Keratinocyte (primary cell): ENCODE measurements around the gene NOTCH3. TPM values are rescaled to one million over a fixed set of nuclear protein-coding genes. Genes with fewer than 3 reads are reported as not detected.

ENCODE experiments used
- DNase-seq: peaks from one replicate; pipeline ENCODE4 v3.0.0-alpha.2; 2011; ENCODE audit warnings: low read depth, missing footprints, low spot score
- FAIRE-seq: peaks from 2 replicates; lab custom pipeline; 2011; peaks lifted over from hg19 to GRCh38; lab: Jason Lieb, UNC
- H2AFZ ChIP-seq: 2 replicates; pipeline ENCODE4 v1.6.0; 2012; ENCODE audit warnings: low read length, control low read depth, inconsistent platforms; ENCODE audit not compliant: control insufficient read depth
- H3K27ac ChIP-seq: 2 replicates; pipeline ENCODE4 v1.5.1; 2011; ENCODE audit warnings: low read length; ENCODE audit not compliant: control insufficient read depth, insufficient read depth
- H3K27me3 ChIP-seq: 3 replicates; pipeline ENCODE4 v1.6.0; 2011; ENCODE audit warnings: low read length; ENCODE audit not compliant: control insufficient read depth, insufficient read depth; ENCODE audit errors: extremely low read depth
- H3K36me3 ChIP-seq, 2 experiments: 2 replicates in 1 of 2; 3 replicates in 1 of 2; pipeline ENCODE4 v1.5.1; 2011; ENCODE audit warnings: low read length in 2 of 2, mild to moderate bottlenecking in 1 of 2; ENCODE audit not compliant: control insufficient read depth in 2 of 2, insufficient read depth in 2 of 2; ENCODE audit errors: extremely low read depth in 1 of 2
- H3K4me1 ChIP-seq: 3 replicates; pipeline ENCODE4 v1.5.1; 2011; ENCODE audit warnings: low read length; ENCODE audit not compliant: control insufficient read depth, insufficient read depth; ENCODE audit errors: extremely low read depth
- H3K4me2 ChIP-seq: 3 replicates; pipeline ENCODE4 v1.6.0; 2011; ENCODE audit warnings: low read depth, low read length; ENCODE audit not compliant: control insufficient read depth, insufficient read depth; ENCODE audit errors: extremely low read depth
- H3K4me3 ChIP-seq, 3 experiments: fragments of 200-600 bp in 1 of 3; sonication (generic) in 1 of 3; 2 replicates in 2 of 3; 3 replicates in 1 of 3; pipeline ENCODE4 v1.5.1; 2011 to 2016; ENCODE audit warnings: low read length in 3 of 3, mild to moderate bottlenecking in 3 of 3, control low read depth in 2 of 3, inconsistent platforms in 1 of 3, low read depth in 1 of 3, mixed read lengths in 1 of 3, mixed run types in 1 of 3, moderate library complexity in 1 of 3; ENCODE audit not compliant: control insufficient read depth in 2 of 3, insufficient read depth in 2 of 3; ENCODE audit errors: extremely low read depth in 1 of 3
- H3K79me2 ChIP-seq: 2 replicates; pipeline ENCODE4 v1.6.0; 2012; ENCODE audit warnings: low read length; ENCODE audit not compliant: control insufficient read depth, insufficient read depth
- H3K9ac ChIP-seq: 3 replicates; pipeline ENCODE4 v1.6.0; 2011; ENCODE audit warnings: low read length; ENCODE audit not compliant: control insufficient read depth, insufficient read depth; ENCODE audit errors: extremely low read depth
- H3K9me1 ChIP-seq: 3 replicates; pipeline ENCODE4 v1.6.0; 2011; ENCODE audit warnings: low read length; ENCODE audit not compliant: control insufficient read depth, insufficient read depth; ENCODE audit errors: extremely low read depth
- H3K9me3 ChIP-seq: 2 replicates; pipeline ENCODE4 v1.5.1; 2012; ENCODE audit warnings: low read depth, low read length; ENCODE audit not compliant: control insufficient read depth
- H4K20me1 ChIP-seq: 3 replicates; pipeline ENCODE4 v1.6.0; 2011; ENCODE audit warnings: low read length; ENCODE audit not compliant: control insufficient read depth, insufficient read depth; ENCODE audit errors: extremely low read depth
- EZH2 ChIP-seq: IDR thresholded peaks from one replicate; pipeline ENCODE4 v1.6.1; 2012; ENCODE audit warnings: inconsistent platforms, mild to moderate bottlenecking, low read length, moderate library complexity
- dilution Hi-C: fragments of 300-500 bp; cut with MboI; formaldehyde crosslinking; loops from one replicate; pipeline ENCODE4 v1.7.0; 2020; ENCODE audit warnings: low sequenced_read_pairs; ENCODE audit not compliant: extremely low pct_ligation_motif_present
- polyA plus RNA-seq, 5 experiments: library from polyadenylated mRNA; depleted of rRNA in 3 of 5; stranded (reverse) in 3 of 5; stranded (forward) in 1 of 5; unstranded in 1 of 5; fragments of >200 nt; gene quantifications; 1 replicate in 1 of 5; 2 replicates in 3 of 5; 3 replicates in 1 of 5; pipeline versions ENCODE4 v1.2.1 to v1.2.3, GENCODE V29; 2011 to 2012; ENCODE audit warnings: missing spikeins in 2 of 5, low read depth in 1 of 5, low replicate concordance in 1 of 5
- TF ChIP-seq, protein P1 (sequence below), 3 experiments: IDR thresholded peaks in 1 of 3; conservative IDR thresholded peaks in 1 of 3; optimal IDR thresholded peaks in 1 of 3; 2 replicates in 2 of 3; 3 replicates in 1 of 3; pipeline versions ENCODE3 to v1.5.1; 2011; ENCODE audit warnings: low read length in 3 of 3, mild to moderate bottlenecking in 3 of 3, moderate library complexity in 2 of 3, control low read depth in 1 of 3, inconsistent platforms in 1 of 3; ENCODE audit not compliant: insufficient read depth in 2 of 3; ENCODE audit errors: extremely low read depth in 1 of 3

Gene NOTCH3
- polyA plus RNA-seq, 1 donor (not counting 4 experiments of a cell fraction or from before 2014, with no cell fraction given) = 4.1 TPM

DNA sequence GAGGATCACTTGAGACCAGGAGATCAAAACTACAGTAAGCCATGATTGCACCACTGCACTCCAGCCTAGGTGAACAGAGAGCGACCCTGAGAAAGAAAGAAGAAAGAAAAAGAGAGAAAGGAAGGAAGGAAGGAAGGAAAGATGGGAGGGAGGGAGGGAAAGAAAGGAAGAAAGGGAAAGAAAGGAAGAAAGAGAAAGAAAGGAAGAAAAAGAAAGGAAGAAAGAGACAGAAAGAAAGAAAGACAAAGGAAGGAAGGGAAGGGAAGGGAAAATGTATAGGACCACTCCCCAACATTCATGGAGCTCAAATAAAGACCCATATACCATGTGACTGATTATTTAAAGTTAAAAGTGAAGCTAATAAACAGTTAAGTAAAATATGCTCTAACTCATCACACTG lies 53.7 kb downstream of the NOTCH3 start:
- DNase-seq (no peak), FAIRE-seq (no peak)
- Histone ChIP-seq H3K4me3 (no peak overlapping the region), H3K4me1 (no peaks in the 10 kb centered on the region), H3K27me3 (no peaks in the 10 kb centered on the region), H4K20me1 (no peaks in the 10 kb centered on the region), H3K9me3 (peaks cover 4% of the 10 kb centered on the region), H3K9me1 (no peaks in the 10 kb centered on the region), H3K27ac (no peak overlapping the region), H3K79me2 (no peaks in the 10 kb centered on the region), H3K36me3 (no peaks in the 10 kb centered on the region), H3K4me2 (no peak overlapping the region), H2AFZ (no peak overlapping the region), H3K9ac (no peak overlapping the region)
- TF ChIP-seq EZH2 = no peak
- TF ChIP-seq, protein P1, sequence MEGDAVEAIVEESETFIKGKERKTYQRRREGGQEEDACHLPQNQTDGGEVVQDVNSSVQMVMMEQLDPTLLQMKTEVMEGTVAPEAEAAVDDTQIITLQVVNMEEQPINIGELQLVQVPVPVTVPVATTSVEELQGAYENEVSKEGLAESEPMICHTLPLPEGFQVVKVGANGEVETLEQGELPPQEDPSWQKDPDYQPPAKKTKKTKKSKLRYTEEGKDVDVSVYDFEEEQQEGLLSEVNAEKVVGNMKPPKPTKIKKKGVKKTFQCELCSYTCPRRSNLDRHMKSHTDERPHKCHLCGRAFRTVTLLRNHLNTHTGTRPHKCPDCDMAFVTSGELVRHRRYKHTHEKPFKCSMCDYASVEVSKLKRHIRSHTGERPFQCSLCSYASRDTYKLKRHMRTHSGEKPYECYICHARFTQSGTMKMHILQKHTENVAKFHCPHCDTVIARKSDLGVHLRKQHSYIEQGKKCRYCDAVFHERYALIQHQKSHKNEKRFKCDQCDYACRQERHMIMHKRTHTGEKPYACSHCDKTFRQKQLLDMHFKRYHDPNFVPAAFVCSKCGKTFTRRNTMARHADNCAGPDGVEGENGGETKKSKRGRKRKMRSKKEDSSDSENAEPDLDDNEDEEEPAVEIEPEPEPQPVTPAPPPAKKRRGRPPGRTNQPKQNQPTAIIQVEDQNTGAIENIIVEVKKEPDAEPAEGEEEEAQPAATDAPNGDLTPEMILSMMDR (optimal IDR thresholded peaks at IDR 0.05 in 1 of 3, IDR thresholded peaks at IDR 0.05 in 1 of 3, conservative IDR thresholded peaks at IDR 0.05 in 1 of 3; ENCODE audit: extremely low read depth in 1 of 3, insufficient read depth in 2 of 3, low read length in 3 of 3) = no peak
- dilution Hi-C loops = no loop called here

DNA sequence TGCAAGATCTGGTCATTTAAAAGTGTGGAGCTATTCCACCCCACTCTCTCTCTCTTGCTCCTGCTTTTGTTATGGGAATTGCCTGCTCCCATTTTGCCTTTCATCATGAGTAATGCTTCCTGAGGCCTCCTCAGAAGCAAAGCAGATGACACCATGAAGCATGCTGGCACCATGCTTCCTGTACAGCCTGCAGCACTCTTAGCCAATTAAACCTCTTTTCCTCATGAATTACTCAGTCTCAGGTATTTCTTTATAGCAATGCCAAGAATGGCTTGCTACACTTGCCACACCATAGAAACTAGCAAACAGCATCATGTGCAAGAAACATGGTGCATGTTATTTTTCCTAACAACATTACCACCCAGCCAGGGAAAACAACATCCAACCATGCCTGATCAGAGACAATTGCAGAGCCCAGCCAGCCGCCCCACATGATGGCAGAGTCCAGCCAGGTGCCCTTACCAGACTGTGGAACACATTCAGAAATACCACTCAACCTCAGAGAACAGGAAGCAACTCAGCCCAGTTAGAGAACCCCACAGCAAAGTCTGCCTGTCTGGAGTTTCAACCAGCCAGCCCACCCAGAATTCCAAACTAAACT lies 56.6 kb downstream of the NOTCH3 start:
- Histone ChIP-seq H3K9me3 (peaks cover 4% of the 10 kb centered on the region), H3K9me1 (no peaks in the 10 kb centered on the region), H3K27ac (peak overlapping the region; percentile 32), H3K27me3 (no peaks in the 10 kb centered on the region), H2AFZ (no peak overlapping the region), H4K20me1 (no peaks in the 10 kb centered on the region), H3K4me3 (no peak overlapping the region), H3K9ac (no peak overlapping the region), H3K4me2 (no peak overlapping the region), H3K36me3 (no peaks in the 10 kb centered on the region), H3K4me1 (no peaks in the 10 kb centered on the region), H3K79me2 (no peaks in the 10 kb centered on the region)
- dilution Hi-C loops = no loop called here
- DNase-seq = peak; percentile 32
- TF ChIP-seq, protein P1 (optimal IDR thresholded peaks at IDR 0.05 in 1 of 3, IDR thresholded peaks at IDR 0.05 in 1 of 3, conservative IDR thresholded peaks at IDR 0.05 in 1 of 3; ENCODE audit: extremely low read depth in 1 of 3, insufficient read depth in 2 of 3, low read length in 3 of 3) = no peak
- TF ChIP-seq EZH2 = no peak
- FAIRE-seq = no peak
